K562 (cell line): Measurements from ENCODE around the gene DMAC2. TPM values are rescaled to one million over a fixed set of nuclear protein-coding genes. Genes with fewer than 3 reads are reported as not detected.
A peak's percentile ranks its signal among the peaks of the same experiment; 100 is the strongest.

Source experiments
- CCNT2 ChIP-seq: IDR thresholded peaks from 2 replicates; pipeline ENCODE4 v1.6.1; 2011; ENCODE audit warnings: borderline replicate concordance, low read depth, mild to moderate bottlenecking, moderate library complexity, mixed read lengths, low read length; ENCODE audit not compliant: insufficient read length; ENCODE audit errors: extremely low read depth
- CLOCK ChIP-seq: fragments of 250-450 bp; sonication (Bioruptor Pico); IDR thresholded peaks from 2 replicates; pipeline ENCODE4 v1.4.0; 2020; ENCODE audit warnings: mild to moderate bottlenecking, moderate library complexity, borderline replicate concordance
- CXXC5 ChIP-seq: fragments of 250-450 bp; sonication (Bioruptor Pico); IDR thresholded peaks from 2 replicates; pipeline ENCODE4 v1.8.0; 2022; ENCODE audit warnings: inconsistent platforms, mild to moderate bottlenecking, moderate library complexity
- EWSR1 ChIP-seq: fragments of 450-650 bp; IDR thresholded peaks from 2 replicates; pipeline ENCODE4 v1.6.1; 2018; ENCODE audit warnings: borderline replicate concordance, mild to moderate bottlenecking, low read depth, moderate library complexity; ENCODE audit not compliant: partially characterized antibody
- FOXJ2 ChIP-seq: fragments of 200-800 bp; sonication (Bioruptor generic); IDR thresholded peaks from 2 replicates; pipeline ENCODE4 v1.6.1; 2016; ENCODE audit warnings: missing genetic modification characterization, missing compliant biosample characterization
- MLX ChIP-seq, 2 experiments: fragments of 450-650 bp in 1 of 2; sonication (generic) in 1 of 2; formaldehyde crosslinking; conservative IDR thresholded peaks; 2 replicates each; pipeline versions ENCODE4 v1.4.0 to v1.8.1; 2020 to 2022; ENCODE audit warnings: mild to moderate bottlenecking in 1 of 2, missing genetic modification reagents in 1 of 2
- MTA1 ChIP-seq: fragments of 450-650 bp; IDR thresholded peaks from 2 replicates; pipeline ENCODE4 v1.6.1; 2017; ENCODE audit warnings: borderline replicate concordance
- NR2F6 ChIP-seq: fragments of 450-650 bp; formaldehyde crosslinking; IDR thresholded peaks from 2 replicates; pipeline ENCODE4 v1.4.0; 2020; ENCODE audit warnings: mild to moderate bottlenecking
- PCBP1 ChIP-seq: fragments of 200-400 bp; formaldehyde crosslinking; IDR thresholded peaks from 2 replicates; pipeline ENCODE4 v1.6.1; 2018; ENCODE audit warnings: mild to moderate bottlenecking, low read depth, low read length; ENCODE audit not compliant: poor library complexity, severe bottlenecking
- SMAD1 ChIP-seq: fragments of 150-350 bp; IDR thresholded peaks from 2 replicates; pipeline ENCODE4 v1.6.1; 2014; ENCODE audit warnings: low read length, low read depth; ENCODE audit not compliant: partially characterized antibody
- SRSF3 ChIP-seq: fragments of 200-400 bp; formaldehyde crosslinking; IDR thresholded peaks from 2 replicates; pipeline ENCODE4 v1.6.1; 2016; ENCODE audit warnings: mild to moderate bottlenecking, low read length, moderate library complexity; ENCODE audit not compliant: insufficient read depth
- STAT6 ChIP-seq: sonication (generic); formaldehyde crosslinking; IDR thresholded peaks from 2 replicates; pipeline ENCODE4 v1.8.1; 2023; ENCODE audit warnings: mild to moderate bottlenecking, missing genetic modification reagents
- ZC3H4 ChIP-seq: sonication (generic); formaldehyde crosslinking; IDR thresholded peaks from 2 replicates; pipeline ENCODE4 v1.9.0; 2021; ENCODE audit warnings: missing genetic modification reagents, borderline replicate concordance
- ZKSCAN8 ChIP-seq: fragments of 200-800 bp; sonication (Bioruptor generic); IDR thresholded peaks from 2 replicates; pipeline ENCODE4 v1.6.1; 2016; ENCODE audit warnings: missing genetic modification characterization, missing compliant biosample characterization
- ZNF165 ChIP-seq: fragments of 250-450 bp; sonication (Bioruptor Pico); IDR thresholded peaks from 2 replicates; pipeline ENCODE4 v1.4.0; 2020; ENCODE audit warnings: borderline replicate concordance
- polyA plus RNA-seq, 8 experiments: library from polyadenylated mRNA; depleted of rRNA in 4 of 8; stranded (reverse) in 5 of 8; unstranded in 3 of 8; fragments of >200 nt; fragmentation: Nextera tagmentation in 2 of 8; fragmentation: Illumina TruSeq in 1 of 8; extraction: Ambion mirVana in 2 of 8; extraction: Trizol in 1 of 8; gene quantifications; 2 replicates each; pipeline versions ENCODE4 v1.2.1 to v1.2.3, GENCODE V29; 2011 to 2014; ENCODE audit warnings: inconsistent platforms in 1 of 8, missing spikeins in 1 of 8
- total RNA-seq, 7 experiments: library from RNA; depleted of rRNA in 6 of 7; stranded (reverse); fragments of >200 nt in 6 of 7; fragmentation: Illumina TruSeq in 2 of 7; extraction: Trizol in 2 of 7; gene quantifications; 2 replicates each; pipeline versions ENCODE4 v1.2.1 to v1.2.3, GENCODE V29; 2011 to 2021; ENCODE audit warnings: low replicate concordance in 1 of 7
- TF ChIP-seq, protein P1 (sequence below): sonication (generic); formaldehyde crosslinking; IDR thresholded peaks from 2 replicates; pipeline ENCODE4 v1.8.1; 2022; ENCODE audit warnings: missing genetic modification reagents

DMAC2 gene
- total and polyA plus RNA-seq, 9 of the 15 experiments (the other 6 are each of a cell fraction or from before 2014, with no cell fraction given), result 12.9 to 61.2 (median 43.1) TPM

GRCh38 chr19:41397086-41398049 is 42.3 kb downstream of the DMAC2 start, which contains the start of the genes BCKDHA and EXOSC5 (continued):
- no peak for TF ChIP-seq CLOCK (CRISPR knock-in tag)
- TF ChIP-seq PCBP1, result no peak
- no peak for TF ChIP-seq FOXJ2 (tag)
- TF ChIP-seq STAT6 (CRISPR knock-in tag), result no peak
- TF ChIP-seq SRSF3, result no peak
- no peak for TF ChIP-seq ZC3H4 (CRISPR knock-in tag)
- TF ChIP-seq, protein P1, sequence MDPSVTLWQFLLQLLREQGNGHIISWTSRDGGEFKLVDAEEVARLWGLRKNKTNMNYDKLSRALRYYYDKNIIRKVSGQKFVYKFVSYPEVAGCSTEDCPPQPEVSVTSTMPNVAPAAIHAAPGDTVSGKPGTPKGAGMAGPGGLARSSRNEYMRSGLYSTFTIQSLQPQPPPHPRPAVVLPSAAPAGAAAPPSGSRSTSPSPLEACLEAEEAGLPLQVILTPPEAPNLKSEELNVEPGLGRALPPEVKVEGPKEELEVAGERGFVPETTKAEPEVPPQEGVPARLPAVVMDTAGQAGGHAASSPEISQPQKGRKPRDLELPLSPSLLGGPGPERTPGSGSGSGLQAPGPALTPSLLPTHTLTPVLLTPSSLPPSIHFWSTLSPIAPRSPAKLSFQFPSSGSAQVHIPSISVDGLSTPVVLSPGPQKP, result no peak
- TF ChIP-seq NR2F6 (CRISPR knock-in tag), result no peak
- TF ChIP-seq CCNT2, result peak; percentile 69
- TF ChIP-seq MTA1, result peak; percentile 89
- TF ChIP-seq ZKSCAN8, result no peak
- no peak for TF ChIP-seq MLX (CRISPR knock-in tag; conservative IDR thresholded peaks at IDR 0.05)
- TF ChIP-seq ZNF165 (CRISPR knock-in tag), result no peak
- peak; percentile 82 for TF ChIP-seq CXXC5 (CRISPR knock-in tag)
- TF ChIP-seq SMAD1, result no peak
- TF ChIP-seq EWSR1, result no peak
